ENCODE results near the gene TARBP1.

Gene TARBP1

DNA sequence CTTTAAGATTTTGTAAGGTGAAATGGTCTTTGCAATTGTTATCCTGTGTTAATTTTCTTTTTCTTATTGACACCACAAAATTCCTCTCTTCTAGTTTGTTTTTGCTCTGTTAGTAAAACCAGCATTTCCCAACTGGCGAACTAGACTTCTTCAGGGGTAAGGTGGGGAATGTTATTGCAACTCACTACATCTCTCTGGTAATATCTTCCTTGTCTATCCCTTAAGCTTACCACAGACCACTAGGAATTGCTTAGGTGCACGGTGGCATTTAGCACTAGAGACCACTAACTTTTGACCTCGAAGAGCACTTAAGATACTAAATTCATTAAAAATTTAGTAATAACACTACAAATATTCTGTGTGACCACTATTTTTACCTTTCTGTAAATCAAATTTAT, 109.9 kb downstream of the TARBP1 start:
- Histone ChIP-seq H3K4me3 (replicated peaks; ENCODE audit: insufficient read depth, low read length) (no peak overlapping the region), H3K27ac (replicated peaks) (no peak overlapping the region)
- DNase-seq (ENCODE audit: low read depth in 1 of 2, low spot score in 1 of 2) = no peak

DNA sequence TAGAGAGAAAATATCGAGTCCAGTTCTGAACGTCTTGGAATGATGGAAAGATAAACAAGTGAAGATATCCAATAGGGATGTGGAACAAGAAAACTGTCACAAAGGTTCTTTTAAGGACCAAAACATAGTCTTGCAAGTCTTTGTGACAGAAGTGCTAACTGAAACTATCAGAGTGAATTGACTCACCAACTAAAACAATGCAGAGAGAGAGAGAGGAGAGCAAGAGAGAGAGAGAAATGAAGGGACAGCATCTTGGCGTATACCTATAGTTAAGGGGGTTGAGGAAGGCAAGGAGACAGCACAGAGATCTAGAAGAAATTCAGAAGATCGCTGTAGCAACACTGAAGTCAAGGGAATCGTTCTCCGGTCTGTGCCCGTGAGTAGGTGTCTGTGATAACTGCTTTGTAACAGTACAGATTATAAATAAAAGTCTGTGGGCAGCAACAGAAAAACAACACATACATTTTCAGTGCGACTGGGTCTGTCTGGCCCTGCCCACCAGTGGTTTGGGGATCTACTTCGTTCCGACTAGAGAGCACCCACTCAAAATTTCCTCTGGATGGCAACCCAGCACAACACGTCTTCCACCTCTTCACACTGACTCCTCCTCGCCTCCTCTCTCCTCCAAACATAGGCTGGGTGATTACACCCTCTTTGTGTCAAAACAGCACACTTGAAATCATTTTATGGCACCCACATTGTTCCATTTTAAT, 110.5 kb downstream of the TARBP1 start:
- no peak for DNase-seq (ENCODE audit: low read depth in 1 of 2, low spot score in 1 of 2)
- TF ChIP-seq REST (IDR thresholded peaks at IDR 0.05; ENCODE audit: insufficient replicate concordance, low read depth) (no peak), SPI1 (IDR thresholded peaks at IDR 0.05; ENCODE audit: borderline replicate concordance, low read depth) (no peak), CTCF (IDR thresholded peaks at IDR 0.05; ENCODE audit: insufficient read depth, low read length) (no peak), POLR2AphosphoS5 (IDR thresholded peaks at IDR 0.05; ENCODE audit: low read depth) (no peak), GABPA (IDR thresholded peaks at IDR 0.05; ENCODE audit: low read depth) (no peak)
- Histone ChIP-seq H3K4me3 (replicated peaks; ENCODE audit: insufficient read depth, low read length) (no peak overlapping the region), H3K27ac (replicated peaks) (no peak overlapping the region), H3K27me3 (ENCODE audit: insufficient read depth, poor library complexity, severe bottlenecking) (no peaks in the 10 kb centered on the region)

More for the DNA sequence above, 109.9 kb downstream of the TARBP1 start:
- no peaks in the 10 kb centered on the region for H3K27me3 ChIP-seq (ENCODE audit: insufficient read depth, poor library complexity, severe bottlenecking)
- no peak for TF ChIP-seq POLR2AphosphoS5 (IDR thresholded peaks at IDR 0.05; ENCODE audit: low read depth)
- no peak for TF ChIP-seq SPI1 (IDR thresholded peaks at IDR 0.05; ENCODE audit: borderline replicate concordance, low read depth)
- TF ChIP-seq CTCF (IDR thresholded peaks at IDR 0.05; ENCODE audit: insufficient read depth, low read length) = no peak

GRCh38 chr1:234362558-234362957, 116.4 kb downstream of the TARBP1 start:
- no peak for DNase-seq (ENCODE audit: low read depth in 1 of 2, low spot score in 1 of 2)
- H3K4me3 ChIP-seq (replicated peaks; ENCODE audit: insufficient read depth, low read length) = no peak overlapping the region
- no peak overlapping the region for H3K27ac ChIP-seq (replicated peaks)
- no peaks in the 10 kb centered on the region for H3K27me3 ChIP-seq (ENCODE audit: insufficient read depth, poor library complexity, severe bottlenecking)
- TF ChIP-seq CTCF (IDR thresholded peaks at IDR 0.05; ENCODE audit: insufficient read depth, low read length) (no peak), GABPA (IDR thresholded peaks at IDR 0.05; ENCODE audit: low read depth) (no peak), REST (IDR thresholded peaks at IDR 0.05; ENCODE audit: insufficient replicate concordance, low read depth) (no peak), POLR2AphosphoS5 (IDR thresholded peaks at IDR 0.05; ENCODE audit: low read depth) (no peak), SPI1 (IDR thresholded peaks at IDR 0.05; ENCODE audit: borderline replicate concordance, low read depth) (no peak)

All from HL-60 (cell line).